Activated T-cell treated with anti-CD3 and anti-CD28 coated beads, Interleukin-2, amount 50 U/mL, for 4 hours (primary cell): ENCODE data around the gene EIF2D. TPM values are rescaled to one million over a fixed set of nuclear protein-coding genes. Genes with fewer than 3 reads are reported as not detected.

Experiments used
- ATAC-seq, 2 donors: fragments of 200-7000 bp; cut with Tn5 transposase; one replicate each; pipeline ENCODE4 v1.10.0; 2021
- DNase-seq: peaks from one replicate; pipeline ENCODE4 v3.0.0-alpha.2; 2020
- H3K27me3 Mint-ChIP-seq: one replicate; pipeline ENCODE4 v1.8.0; 2021; ENCODE audit warnings: low read depth, mixed read lengths
- H3K36me3 Mint-ChIP-seq: one replicate; pipeline ENCODE4 v1.8.0; 2022; ENCODE audit warnings: mixed read lengths; ENCODE audit not compliant: insufficient read depth
- H3K4me1 Mint-ChIP-seq: one replicate; pipeline ENCODE4 v1.8.0; 2021; ENCODE audit warnings: low read depth, mixed read lengths
- H3K4me3 Mint-ChIP-seq: one replicate; pipeline ENCODE4 v1.8.0; 2021; ENCODE audit warnings: mild to moderate bottlenecking, moderate library complexity, mixed read lengths
- H3K9me3 Mint-ChIP-seq: one replicate; pipeline ENCODE4 v1.8.0; 2021; ENCODE audit warnings: mixed read lengths
- total RNA-seq, 3 donors: library from RNA; stranded (reverse); gene quantifications; one replicate each; pipeline ENCODE4 v1.2.1, GENCODE V29; 2021

EIF2D gene
- total RNA-seq, 3 donors from 2014 or later: 40.8 to 49.0 (median 41.4) TPM

DNA sequence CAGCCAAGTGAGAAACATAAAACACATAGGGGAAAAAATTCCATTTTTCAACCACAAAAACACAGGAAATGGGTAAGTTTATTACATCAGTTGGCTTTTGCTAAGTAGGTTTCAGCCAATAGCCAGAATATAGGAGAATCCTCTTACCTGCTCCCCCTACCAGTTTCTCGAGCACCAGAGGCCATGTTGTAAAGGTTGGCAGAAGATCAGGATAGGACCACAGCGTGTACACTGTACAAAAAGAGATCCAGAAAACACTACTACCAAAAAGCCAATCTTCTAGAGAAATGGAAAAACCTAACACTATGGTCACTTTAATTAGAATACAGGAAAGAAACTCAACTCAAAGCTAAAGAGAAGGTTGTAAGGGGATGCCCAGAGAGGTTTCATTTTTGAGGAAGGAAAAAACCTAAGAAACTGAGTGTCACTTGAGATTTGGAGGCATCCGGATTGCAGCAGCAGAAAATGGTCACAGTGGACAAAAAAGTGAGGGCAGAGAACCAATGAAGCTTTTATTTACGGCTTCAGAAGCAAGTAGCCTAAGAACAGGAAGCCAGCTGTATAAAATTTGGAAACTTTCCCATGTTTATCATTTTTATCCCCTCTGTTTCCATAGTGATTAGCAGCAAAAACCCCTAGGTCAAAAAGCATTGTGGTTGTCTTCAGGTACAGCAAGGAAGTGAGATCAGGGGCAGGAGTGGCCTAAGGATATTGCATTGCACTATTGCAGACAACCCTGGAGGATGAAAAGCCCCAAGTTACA, 2.9 kb downstream of the EIF2D start:
- Mint-ChIP-seq H3K4me3 (peak overlapping the region; percentile 12), H3K27me3 (no peaks in the 10 kb centered on the region), H3K36me3 (peaks cover 34% of the 10 kb centered on the region), H3K4me1 (peaks cover 31% of the 10 kb centered on the region), H3K9me3 (no peaks in the 10 kb centered on the region)
- DNase-seq (no peak), ATAC-seq (peak in 1 of 2 donors; percentile 6)

DNA sequence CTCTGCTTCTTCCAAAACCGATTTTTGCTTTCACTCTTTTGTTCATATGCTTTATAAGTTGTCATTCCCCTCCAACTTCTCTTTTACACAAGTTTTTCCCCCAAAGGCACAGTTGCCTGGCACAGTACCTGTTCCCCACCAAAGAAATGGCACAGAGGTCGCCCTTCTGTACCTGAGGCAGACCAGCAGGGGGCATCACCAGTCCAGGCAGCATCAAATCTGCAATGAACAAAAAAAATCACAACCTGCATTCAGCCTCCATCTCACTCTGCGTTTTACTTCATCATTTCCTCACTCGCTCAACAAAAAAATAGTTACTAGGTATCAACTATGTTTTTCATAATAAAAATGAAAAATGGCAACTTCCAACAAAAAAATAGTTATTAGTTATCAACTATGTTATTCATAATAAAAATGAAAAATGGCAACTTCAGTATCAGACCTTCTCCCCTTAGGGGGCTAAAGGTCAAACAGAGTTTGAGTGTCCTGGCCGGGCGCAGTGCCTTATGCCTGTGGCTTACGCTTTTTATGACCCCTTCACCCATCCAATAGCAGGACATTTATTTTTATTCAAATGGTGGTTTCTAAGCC, 4.1 kb downstream of the EIF2D start:
- Mint-ChIP-seq H3K4me1 (peaks cover 31% of the 10 kb centered on the region), H3K36me3 (peaks cover 40% of the 10 kb centered on the region), H3K27me3 (no peaks in the 10 kb centered on the region), H3K9me3 (no peaks in the 10 kb centered on the region), H3K4me3 (no peak overlapping the region)
- ATAC-seq (no peak), DNase-seq (peak; percentile 55)

DNA sequence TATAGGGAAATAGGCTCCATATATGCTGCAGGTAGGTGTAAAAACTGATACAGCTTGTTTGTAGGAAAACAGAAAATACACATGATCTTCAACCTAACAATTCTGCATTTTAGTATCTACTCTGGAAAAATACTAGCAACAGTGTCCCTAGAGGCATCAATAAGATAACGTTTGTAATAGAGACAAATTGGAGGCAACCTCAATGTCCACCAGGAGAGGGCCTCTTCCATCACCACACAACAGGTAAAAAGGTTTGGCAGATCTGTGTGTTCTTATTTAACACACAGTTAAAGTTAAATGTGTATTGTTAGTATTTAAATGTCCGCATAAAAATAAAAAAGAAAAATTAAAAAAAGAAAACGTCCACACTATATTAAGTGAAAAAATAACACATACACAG, 5.4 kb downstream of the EIF2D start:
- Mint-ChIP-seq H3K4me1 (peaks cover 29% of the 10 kb centered on the region), H3K27me3 (no peaks in the 10 kb centered on the region), H3K4me3 (no peak overlapping the region), H3K36me3 (peaks cover 44% of the 10 kb centered on the region), H3K9me3 (no peaks in the 10 kb centered on the region)
- ATAC-seq (no peak), DNase-seq (no peak)

DNA sequence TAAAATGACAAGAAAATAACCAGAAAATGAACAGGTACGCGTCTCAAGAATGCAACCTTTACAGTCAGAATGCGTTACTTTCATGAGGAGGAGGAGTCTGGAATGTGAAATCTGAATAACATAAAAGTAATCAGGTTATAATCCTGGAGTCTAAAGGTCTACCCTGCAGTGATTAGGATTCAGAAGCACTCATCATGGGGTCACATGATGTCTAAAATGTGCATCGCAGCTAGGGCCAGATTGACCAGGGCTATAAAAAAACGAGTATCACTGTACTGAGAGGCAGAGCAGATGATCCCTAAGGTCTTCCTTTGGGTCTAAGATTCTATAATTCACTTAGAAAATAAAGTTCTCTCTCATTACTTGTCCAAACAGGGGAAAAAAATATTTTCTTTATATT, 7.4 kb downstream of the EIF2D start:
- Mint-ChIP-seq H3K9me3 (no peaks in the 10 kb centered on the region), H3K27me3 (no peaks in the 10 kb centered on the region), H3K36me3 (peaks cover 43% of the 10 kb centered on the region), H3K4me3 (no peak overlapping the region), H3K4me1 (peaks cover 16% of the 10 kb centered on the region)
- DNase-seq: no peak
- ATAC-seq: no peak

DNA sequence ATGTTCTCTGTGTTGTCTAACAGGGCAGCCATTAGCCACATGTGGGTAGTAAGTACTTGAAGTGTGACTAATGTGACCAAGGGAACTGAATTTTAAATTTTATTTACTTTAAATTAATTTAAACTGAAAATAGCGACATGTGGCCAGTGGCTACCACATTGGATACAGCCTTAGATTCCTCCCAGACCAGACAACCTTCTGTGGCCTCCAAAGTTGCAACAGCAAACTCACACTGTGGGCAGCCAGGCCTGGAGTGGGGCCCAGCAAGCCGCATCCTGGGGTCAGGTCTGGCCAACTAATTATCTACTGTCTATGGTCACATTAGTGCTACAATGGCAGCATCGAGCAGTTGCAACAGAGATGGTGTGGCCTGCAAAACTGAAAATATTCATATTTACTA, 11.7 kb downstream of the EIF2D start:
- Mint-ChIP-seq H3K27me3 (no peaks in the 10 kb centered on the region), H3K4me1 (no peaks in the 10 kb centered on the region), H3K4me3 (no peak overlapping the region), H3K36me3 (peaks cover 43% of the 10 kb centered on the region), H3K9me3 (no peaks in the 10 kb centered on the region)
- DNase-seq: no peak
- ATAC-seq: no peak

DNA sequence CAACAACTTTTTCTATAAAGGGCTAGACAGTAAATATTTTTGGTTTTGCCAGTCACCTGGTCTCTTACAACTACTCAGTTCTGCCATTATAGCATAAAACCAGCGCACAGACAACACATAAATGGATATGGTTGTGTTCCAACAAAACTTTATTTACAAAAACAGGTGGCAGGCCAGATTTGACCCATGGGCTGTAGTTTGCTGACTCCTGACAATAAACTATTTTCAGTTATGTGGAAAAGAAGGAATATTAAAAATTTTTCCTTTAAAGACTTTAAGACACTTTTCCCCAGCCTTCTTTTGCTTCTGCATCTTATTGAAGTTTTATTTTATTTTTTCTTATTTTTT, 16.0 kb downstream of the EIF2D start:
- Mint-ChIP-seq H3K4me3 (no peak overlapping the region), H3K4me1 (peaks cover 16% of the 10 kb centered on the region), H3K36me3 (peaks cover 50% of the 10 kb centered on the region), H3K9me3 (no peaks in the 10 kb centered on the region), H3K27me3 (no peaks in the 10 kb centered on the region)
- no peak for ATAC-seq
- DNase-seq: no peak

DNA sequence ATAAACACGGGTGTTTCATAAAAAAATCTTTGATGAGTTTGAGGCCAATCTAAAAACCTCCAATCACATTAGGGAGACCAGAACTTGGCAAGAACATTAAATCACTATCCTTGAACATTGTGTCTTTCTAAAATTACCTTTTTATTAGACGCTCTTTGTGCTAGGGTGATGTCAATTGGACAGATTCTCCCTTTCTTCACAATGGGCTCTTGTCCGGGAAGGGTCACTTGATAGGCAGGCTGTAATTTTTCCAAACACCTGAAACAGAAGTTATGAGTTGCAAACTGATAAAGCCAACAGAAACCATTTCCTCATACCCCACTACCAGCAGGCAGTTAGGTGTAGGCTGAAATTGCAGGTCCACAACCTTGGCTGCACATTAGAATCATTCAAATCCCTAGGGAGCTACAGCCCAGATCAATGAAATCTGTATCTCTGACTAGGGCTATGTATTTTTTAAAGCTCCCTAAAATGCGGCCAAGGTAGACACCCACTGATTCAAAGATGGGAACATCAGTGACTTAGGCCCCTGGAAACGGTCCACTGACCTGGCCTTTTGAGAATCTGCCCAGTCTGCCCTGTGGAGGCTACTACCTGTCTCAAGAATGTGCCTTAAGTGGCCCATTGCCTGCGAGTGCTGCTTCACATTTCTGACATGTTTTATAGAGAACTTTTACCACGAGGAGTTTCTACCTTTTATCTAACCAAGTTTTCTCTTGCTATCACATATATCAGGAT, 16.5 kb downstream of the EIF2D start:
- no peak for ATAC-seq
- Mint-ChIP-seq H3K9me3 (no peaks in the 10 kb centered on the region), H3K4me3 (no peak overlapping the region), H3K36me3 (peaks cover 51% of the 10 kb centered on the region), H3K4me1 (peaks cover 22% of the 10 kb centered on the region), H3K27me3 (no peaks in the 10 kb centered on the region)
- DNase-seq: no peak

DNA sequence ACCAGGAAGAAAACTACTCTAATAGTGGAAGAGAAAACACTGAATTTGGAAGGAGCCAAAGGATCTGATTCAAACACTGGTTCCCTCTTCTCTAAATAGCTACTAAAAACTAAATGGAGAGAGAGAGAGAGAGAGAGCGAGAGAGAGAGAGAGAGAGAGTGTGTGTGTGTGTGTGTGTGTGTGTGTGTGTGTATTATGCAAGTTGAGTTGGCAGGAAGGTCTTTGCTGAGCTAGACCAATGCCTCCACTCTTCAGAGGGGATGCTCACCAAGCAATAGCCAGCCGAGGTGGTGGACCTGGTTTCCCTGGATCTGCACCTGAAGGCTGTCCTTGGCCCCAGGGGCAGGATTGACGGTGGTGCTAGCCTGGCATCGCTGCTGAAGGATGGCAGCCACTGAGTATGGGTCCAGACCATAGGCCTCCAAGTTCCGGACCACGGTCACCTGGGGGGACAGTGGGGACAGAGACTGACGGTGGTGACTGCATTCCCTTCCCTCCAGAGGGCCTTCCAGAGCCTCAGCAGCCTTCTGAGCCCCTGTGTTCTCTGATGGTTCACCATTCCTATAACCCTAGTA, 18.8 kb downstream of the EIF2D start:
- H3K36me3 Mint-ChIP-seq: peaks cover 59% of the 10 kb centered on the region
- no peak for ATAC-seq
- no peaks in the 10 kb centered on the region for H3K27me3 Mint-ChIP-seq
- DNase-seq: no peak
- H3K4me1 Mint-ChIP-seq: peaks cover 44% of the 10 kb centered on the region
- H3K9me3 Mint-ChIP-seq: no peaks in the 10 kb centered on the region
- no peak overlapping the region for H3K4me3 Mint-ChIP-seq

DNA sequence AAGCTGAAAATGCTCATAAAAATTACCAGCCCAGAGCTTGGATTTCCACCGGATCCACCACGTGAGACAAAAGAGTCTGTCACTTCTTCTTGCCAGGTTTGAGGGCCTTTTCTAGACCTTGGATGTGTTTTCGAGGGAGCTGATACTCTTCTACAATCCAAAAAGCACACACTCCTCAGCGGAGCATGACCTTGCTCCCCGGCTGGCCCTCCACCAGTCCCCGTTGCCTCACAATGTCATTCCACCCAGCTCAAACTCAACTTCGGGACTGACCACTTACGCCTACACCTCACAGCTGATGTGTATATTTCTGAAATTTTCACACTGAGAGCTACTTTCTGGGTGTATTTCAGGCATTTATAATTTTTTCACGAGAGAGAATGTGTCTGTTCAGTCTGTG, 20.6 kb downstream of the EIF2D start:
- DNase-seq (no peak), ATAC-seq (no peak)
- Mint-ChIP-seq H3K36me3 (peaks cover 65% of the 10 kb centered on the region), H3K4me1 (peaks cover 56% of the 10 kb centered on the region), H3K27me3 (no peaks in the 10 kb centered on the region), H3K4me3 (no peak overlapping the region), H3K9me3 (no peaks in the 10 kb centered on the region)

DNA sequence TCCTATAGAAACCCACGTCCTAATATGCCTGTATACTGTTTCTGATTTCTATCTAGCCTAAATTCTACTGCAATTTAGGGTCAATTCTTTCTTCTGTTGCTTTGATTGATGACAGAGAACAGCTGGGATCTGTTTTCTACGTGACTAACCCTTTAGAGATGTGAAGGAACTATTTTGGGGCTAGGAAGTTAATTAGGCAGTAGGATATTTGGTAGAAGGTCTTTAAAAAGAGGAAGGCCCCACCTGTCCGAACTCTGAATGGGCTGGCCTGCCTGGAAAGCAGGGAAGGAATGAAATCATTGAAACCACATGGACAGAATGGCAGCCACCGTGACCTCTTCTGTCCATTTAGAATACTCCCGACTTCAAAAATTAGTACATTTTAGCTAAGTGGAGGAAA, 21.0 kb downstream of the EIF2D start:
- Mint-ChIP-seq H3K36me3 (peaks cover 67% of the 10 kb centered on the region), H3K27me3 (no peaks in the 10 kb centered on the region), H3K9me3 (no peaks in the 10 kb centered on the region), H3K4me1 (peaks cover 58% of the 10 kb centered on the region), H3K4me3 (no peak overlapping the region)
- no peak for DNase-seq
- ATAC-seq: no peak

DNA sequence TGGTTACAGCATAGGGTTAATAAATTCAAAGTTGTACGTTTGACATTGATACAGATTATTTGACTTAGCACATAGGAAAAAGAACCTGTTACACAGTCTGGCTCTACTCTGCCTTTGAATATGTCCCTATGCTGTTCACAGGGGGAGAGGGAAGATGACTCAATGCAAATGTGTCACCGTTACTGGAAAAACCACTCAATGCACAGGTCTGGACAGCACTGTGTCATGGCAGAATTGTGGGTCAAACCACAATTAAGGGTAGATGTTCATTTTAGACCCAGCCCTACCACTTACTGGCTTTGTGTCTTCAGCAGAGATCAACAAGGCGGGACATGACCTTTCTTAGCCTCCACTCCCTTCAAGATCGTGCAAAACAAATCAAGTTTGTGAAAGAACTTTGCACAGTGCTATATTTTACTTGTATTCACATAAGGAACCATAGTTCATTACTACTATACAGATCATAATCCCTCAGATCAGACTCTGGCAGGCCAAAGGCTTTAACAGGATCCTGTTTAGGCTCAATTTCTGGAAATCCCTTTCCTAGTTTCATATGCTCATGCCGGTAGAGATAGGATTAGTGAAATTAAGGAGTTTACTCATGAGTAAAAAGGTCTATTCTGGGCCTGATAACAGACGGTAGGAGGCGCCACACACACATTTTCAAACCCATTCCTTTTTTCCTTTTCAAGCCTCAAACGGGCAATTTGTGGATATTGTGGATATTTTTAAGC, 22.1 kb downstream of the EIF2D start:
- Mint-ChIP-seq H3K9me3 (no peaks in the 10 kb centered on the region), H3K36me3 (peaks cover 60% of the 10 kb centered on the region), H3K4me3 (peak overlapping the region; percentile 42), H3K27me3 (no peaks in the 10 kb centered on the region), H3K4me1 (peaks cover 62% of the 10 kb centered on the region)
- peak; percentile 95 to 98 for ATAC-seq
- DNase-seq: peak; percentile 59

DNA sequence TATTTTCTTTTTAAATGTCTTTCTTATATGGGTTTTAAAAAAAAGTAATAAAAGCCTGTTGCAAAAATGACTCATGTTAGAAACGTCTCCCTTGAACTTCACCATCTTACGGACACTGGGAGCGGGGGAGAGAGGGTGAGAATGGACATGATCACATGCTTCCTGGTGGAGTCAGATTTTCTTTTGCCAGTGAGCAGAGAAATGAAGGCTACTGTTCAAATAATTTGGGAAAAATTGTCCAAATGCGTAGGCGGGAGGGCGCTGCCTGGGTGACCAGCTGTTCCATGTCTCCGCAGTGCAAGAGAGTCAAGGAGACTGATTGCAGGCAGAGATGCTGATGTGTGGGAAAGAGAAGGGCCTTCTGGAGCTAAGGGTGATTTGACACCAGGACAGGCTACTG, 23.1 kb downstream of the EIF2D start:
- peaks cover 58% of the 10 kb centered on the region for H3K36me3 Mint-ChIP-seq
- ATAC-seq (no peak), DNase-seq (no peak)
- H3K9me3 Mint-ChIP-seq: no peaks in the 10 kb centered on the region
- H3K4me3 Mint-ChIP-seq: peak overlapping the region; percentile 5
- peaks cover 70% of the 10 kb centered on the region for H3K4me1 Mint-ChIP-seq
- H3K27me3 Mint-ChIP-seq: no peaks in the 10 kb centered on the region

DNA sequence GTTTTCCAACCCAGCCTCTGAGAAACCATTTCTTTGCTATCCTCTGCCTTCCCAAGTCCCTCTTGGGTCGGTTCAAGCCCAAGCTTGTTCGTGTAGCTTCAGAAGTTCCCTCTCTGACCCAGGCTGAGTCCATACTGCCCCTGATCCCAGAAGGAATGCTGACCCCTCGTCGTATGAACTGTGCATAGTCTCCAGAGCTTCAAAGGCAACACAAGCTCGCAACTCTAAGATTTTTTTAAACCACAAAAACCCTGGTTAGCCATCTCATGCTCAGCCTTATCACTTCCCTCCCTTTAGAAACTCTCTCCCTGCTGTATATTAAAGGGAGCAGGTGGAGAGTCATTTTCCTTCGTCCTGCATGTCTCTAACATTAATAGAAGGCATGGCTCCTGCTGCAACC, 23.8 kb downstream of the EIF2D start:
- Mint-ChIP-seq H3K4me1 (peaks cover 73% of the 10 kb centered on the region), H3K9me3 (no peaks in the 10 kb centered on the region), H3K4me3 (no peak overlapping the region), H3K36me3 (peaks cover 58% of the 10 kb centered on the region), H3K27me3 (no peaks in the 10 kb centered on the region)
- DNase-seq (no peak), ATAC-seq (no peak)

DNA sequence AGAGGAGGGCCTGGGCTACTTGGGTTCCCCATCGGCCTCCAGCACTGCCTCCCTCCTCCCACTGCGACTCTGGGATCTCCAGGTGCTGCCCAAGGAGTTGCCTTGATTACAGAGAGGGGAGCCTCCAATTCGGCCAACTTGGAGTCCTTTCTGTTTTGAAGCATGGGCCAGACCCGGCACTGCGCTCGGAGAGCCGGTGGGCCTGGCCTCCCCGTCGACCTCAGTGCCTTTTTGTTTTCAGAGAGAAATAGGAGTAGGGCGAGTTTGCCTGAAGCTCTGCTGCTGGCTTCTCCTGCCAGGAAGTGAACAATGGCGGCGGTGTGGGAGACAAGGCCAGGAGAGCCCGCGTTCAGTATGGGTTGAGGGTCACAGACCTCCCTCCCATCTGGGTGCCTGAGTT, 24.4 kb downstream of the EIF2D start:
- Mint-ChIP-seq H3K36me3 (peaks cover 63% of the 10 kb centered on the region), H3K4me3 (no peak overlapping the region), H3K27me3 (no peaks in the 10 kb centered on the region), H3K9me3 (no peaks in the 10 kb centered on the region), H3K4me1 (peaks cover 79% of the 10 kb centered on the region)
- DNase-seq (no peak), ATAC-seq (no peak)
